HepG2 (cell line): Measurements from ENCODE around the gene NUP85. TPM values are rescaled to one million over a fixed set of nuclear protein-coding genes. Genes with fewer than 3 reads are reported as not detected.

Experiments
- ATAC-seq: fragments of 200-7000 bp; cut with Tn5 transposase; 3 replicates; pipeline ENCODE4 v1.9.1; 2020; ENCODE audit warnings: mild to moderate bottlenecking, moderate library complexity
- BruUV-seq: library from RNA; stranded (reverse); fragments of 400-500 nt; replicated peaks from 2 replicates; lab custom pipeline; 2021; lab: Mats Ljungman, UMichigan
- CTCF ChIA-PET: fragments of 300-600 bp; formaldehyde crosslinking; extraction: SDS; loops from one replicate; lab custom pipeline; 2021; ENCODE audit warnings: low total read pairs, inconsistent platforms, low intra/inter-chr PET ratio; lab: Yijun Ruan, JAX
- POLR2A ChIA-PET: fragments of 350-600 bp; sonication (Branson Sonifier 250); formaldehyde crosslinking; loops from one replicate; lab custom pipeline; 2020; ENCODE audit warnings: antibody characterized with exemption, inconsistent platforms; lab: Yijun Ruan, JAX
- DNase-seq: peaks from one replicate; pipeline ENCODE4 v3.0.0-alpha.2; 2015; ENCODE audit warnings: low spot score
- FAIRE-seq: peaks from 3 replicates; lab custom pipeline; 2011; peaks lifted over from hg19 to GRCh38; lab: Jason Lieb, UNC
- H2AFZ ChIP-seq: one replicate; pipeline ENCODE4 v1.6.1; 2011; ENCODE audit warnings: low read length, inconsistent platforms
- H3K27ac ChIP-seq: fragments of 300-600 bp; 3 replicates; pipeline ENCODE4 v1.8.0; 2011; ENCODE audit warnings: mixed run types, mild to moderate bottlenecking, mixed read lengths, low read length, inconsistent platforms; ENCODE audit not compliant: insufficient read depth; ENCODE audit errors: extremely low read length
- H3K27me3 ChIP-seq, 2 experiments: fragments of 200-600 bp in 1 of 2; 2 replicates in 1 of 2; 3 replicates in 1 of 2; pipeline versions ENCODE4 v1.6.0 to v1.8.0; 2011; ENCODE audit warnings: low read length in 2 of 2, mild to moderate bottlenecking in 2 of 2, moderate library complexity in 2 of 2, inconsistent platforms in 1 of 2; ENCODE audit not compliant: insufficient read depth in 2 of 2, control insufficient read depth in 1 of 2
- H3K36me3 ChIP-seq, 2 experiments: fragments of 200-600 bp in 1 of 2; replicated peaks in 1 of 2; 2 replicates in 1 of 2; 3 replicates in 1 of 2; pipeline versions ENCODE4 v1.5.1 to v1.8.0; 2011; ENCODE audit warnings: low read length in 2 of 2, inconsistent platforms in 1 of 2; ENCODE audit not compliant: insufficient read depth in 2 of 2, control insufficient read depth in 1 of 2
- H3K4me1 ChIP-seq: 2 replicates; pipeline ENCODE4 v1.5.1; 2012; ENCODE audit warnings: low read length, inconsistent platforms; ENCODE audit not compliant: insufficient read depth
- H3K4me2 ChIP-seq: 2 replicates; pipeline ENCODE4 v1.6.0; 2011; ENCODE audit warnings: low read depth, low read length, inconsistent platforms
- H3K4me3 ChIP-seq, 3 experiments: fragments of 200-600 bp in 1 of 3; sonication (generic), shearing (Covaris generic) in 1 of 3; replicated peaks in 1 of 3; 2 replicates each; pipeline ENCODE4 v1.5.1; 2011 to 2016; ENCODE audit warnings: low read length in 3 of 3, inconsistent platforms in 2 of 3, low read depth in 2 of 3, mild to moderate bottlenecking in 2 of 3, control low read depth in 1 of 3, mixed read lengths in 1 of 3; ENCODE audit not compliant: insufficient read depth in 1 of 3
- H3K79me2 ChIP-seq: one replicate; pipeline ENCODE4 v1.6.1; 2011; ENCODE audit warnings: low read length, inconsistent platforms; ENCODE audit not compliant: insufficient read depth
- H3K9ac ChIP-seq: 2 replicates; pipeline ENCODE4 v1.6.0; 2011; ENCODE audit warnings: mild to moderate bottlenecking, low read depth, low read length, inconsistent platforms; ENCODE audit not compliant: insufficient read depth
- H3K9me3 ChIP-seq: 2 replicates; pipeline ENCODE4 v1.5.1; 2012; ENCODE audit warnings: mild to moderate bottlenecking, low read length
- H4K20me1 ChIP-seq: 2 replicates; pipeline ENCODE4 v1.6.0; 2011; ENCODE audit warnings: inconsistent platforms, mild to moderate bottlenecking, low read length, moderate library complexity; ENCODE audit not compliant: insufficient read depth
- CENPX ChIP-seq: sonication (generic); formaldehyde crosslinking; IDR thresholded peaks from 2 replicates; pipeline ENCODE4 v1.9.0; 2021; ENCODE audit warnings: mild to moderate bottlenecking, missing genetic modification reagents, moderate library complexity
- CREB1 ChIP-seq, 2 experiments: fragments of 450-650 bp in 1 of 2; IDR thresholded peaks; 2 replicates each; pipeline ENCODE4 v1.6.1; 2016 to 2017; ENCODE audit warnings: control low read depth in 1 of 2, mild to moderate bottlenecking in 1 of 2, missing compliant biosample characterization in 1 of 2, missing genetic modification characterization in 1 of 2
- DPF2 ChIP-seq: sonication (generic); formaldehyde crosslinking; IDR thresholded peaks from 2 replicates; pipeline ENCODE4 v1.4.0; 2020; ENCODE audit warnings: mild to moderate bottlenecking, low read depth, missing genetic modification reagents, borderline replicate concordance
- FOXA3 ChIP-seq: IDR thresholded peaks from 2 replicates; pipeline ENCODE4 v1.6.1; 2016; ENCODE audit warnings: missing genetic modification reagents, missing compliant biosample characterization
- FOXJ3 ChIP-seq: sonication (generic); formaldehyde crosslinking; IDR thresholded peaks from 2 replicates; pipeline ENCODE4 v1.4.0; 2020; ENCODE audit warnings: missing genetic modification reagents, mild to moderate bottlenecking, borderline replicate concordance
- GATAD2A ChIP-seq: IDR thresholded peaks from 2 replicates; pipeline ENCODE4 v1.6.1; 2016
- HDAC1 ChIP-seq: sonication (generic); formaldehyde crosslinking; IDR thresholded peaks from 2 replicates; pipeline ENCODE4 v1.5.1; 2020; ENCODE audit warnings: mild to moderate bottlenecking, missing genetic modification reagents
- ISL2 ChIP-seq: sonication (generic); formaldehyde crosslinking; IDR thresholded peaks from 2 replicates; pipeline ENCODE4 v1.5.0; 2020; ENCODE audit warnings: missing genetic modification reagents
- KDM2A ChIP-seq: sonication (generic); formaldehyde crosslinking; IDR thresholded peaks from 2 replicates; pipeline ENCODE4 v1.4.0; 2020; ENCODE audit warnings: low read depth, missing genetic modification reagents, borderline replicate concordance
- MIER3 ChIP-seq: IDR thresholded peaks from 2 replicates; pipeline ENCODE4 v1.6.1; 2016; ENCODE audit warnings: missing compliant biosample characterization, borderline replicate concordance
- NCOA2 ChIP-seq: sonication (generic); formaldehyde crosslinking; IDR thresholded peaks from 2 replicates; pipeline ENCODE4 v1.8.0; 2022; ENCODE audit warnings: inconsistent platforms
- SALL1 ChIP-seq: sonication (generic); formaldehyde crosslinking; IDR thresholded peaks from 2 replicates; pipeline ENCODE4 v1.8.0; 2022; ENCODE audit warnings: mild to moderate bottlenecking, missing genetic modification reagents
- SKI ChIP-seq: fragments of 450-650 bp; IDR thresholded peaks from one replicate; pipeline ENCODE4 v1.6.1; 2018; ENCODE audit warnings: mild to moderate bottlenecking; ENCODE audit not compliant: partially characterized antibody
- SOX13 ChIP-seq, 3 experiments: fragments of 450-650 bp in 1 of 3; sonication (generic) in 1 of 3; formaldehyde crosslinking in 1 of 3; IDR thresholded peaks in 2 of 3; conservative IDR thresholded peaks in 1 of 3; 2 replicates each; pipeline versions ENCODE4 v1.5.0 to v1.6.1; 2016 to 2020; ENCODE audit warnings: antibody characterized with exemption in 1 of 3, mild to moderate bottlenecking in 1 of 3, missing compliant biosample characterization in 1 of 3, missing genetic modification reagents in 1 of 3, moderate library complexity in 1 of 3
- SOX5 ChIP-seq: IDR thresholded peaks from 2 replicates; pipeline ENCODE4 v1.6.1; 2016; ENCODE audit warnings: borderline replicate concordance
- U2AF2 ChIP-seq: fragments of 200-400 bp; formaldehyde crosslinking; IDR thresholded peaks from 2 replicates; pipeline ENCODE4 v1.6.1; 2017; ENCODE audit warnings: low read depth, mild to moderate bottlenecking, low read length
- ZNF570 ChIP-seq: sonication (generic); formaldehyde crosslinking; IDR thresholded peaks from 2 replicates; pipeline ENCODE4 v1.4.0; 2020; ENCODE audit warnings: mild to moderate bottlenecking, missing genetic modification reagents, borderline replicate concordance
- WGBS: methylation state at CpG from one replicate; pipeline ENCODE4 v1.1.6; 2017; ENCODE audit warnings: low lambda C conversion rate; 5-methylcytosine and 5-hydroxymethylcytosine counted together
- in situ Hi-C: cut with HindIII; loops from 2 replicates; pipeline ENCODE4 v1.10.0; 2017; ENCODE audit warnings: low pct_unique_long_range_greater_than_20kb; ENCODE audit not compliant: extremely low pct_ligation_motif_present
- intact Hi-C: fragments of 100-400 bp; cut with micrococcal nuclease; formaldehyde crosslinking; loops from one replicate; pipeline ENCODE4 v1.10.0; 2022; ENCODE audit not compliant: unreplicated experiment
- polyA plus RNA-seq, 8 experiments: library from polyadenylated mRNA; depleted of rRNA in 3 of 8; stranded (reverse) in 7 of 8; unstranded in 1 of 8; fragments of >200 nt; fragmentation: Illumina TruSeq in 4 of 8; extraction: Trizol in 4 of 8; gene quantifications; 2 replicates each; pipeline versions ENCODE4 v1.2.1 to v1.2.3, GENCODE V29; 2011 to 2016; ENCODE audit warnings: low read depth in 4 of 8, missing spikeins in 1 of 8, mixed read lengths in 1 of 8; ENCODE audit not compliant: insufficient read depth in 1 of 8
- total RNA-seq, 5 experiments: library from RNA; depleted of rRNA; stranded (reverse); fragments of >200 nt; fragmentation: Illumina TruSeq; extraction: Trizol; gene quantifications; 2 replicates each; pipeline ENCODE4 v1.2.3, GENCODE V29; 2016; ENCODE audit warnings: low read depth in 1 of 5
- TF ChIP-seq, protein P1 (sequence below): IDR thresholded peaks from 2 replicates; pipeline ENCODE4 v1.6.1; 2012; ENCODE audit warnings: low read depth, low read length, improper control_type of control experiment
- TF ChIP-seq, protein P2 (sequence below): sonication (generic); formaldehyde crosslinking; IDR thresholded peaks from 2 replicates; pipeline ENCODE4 v1.5.1; 2020; ENCODE audit warnings: missing genetic modification reagents, mild to moderate bottlenecking, borderline replicate concordance

The NUP85 gene
- total and polyA plus RNA-seq, 2 of the 13 experiments (the other 11 are each of a cell fraction or from before 2014, with no cell fraction given) = 89.1 to 124 TPM

DNA sequence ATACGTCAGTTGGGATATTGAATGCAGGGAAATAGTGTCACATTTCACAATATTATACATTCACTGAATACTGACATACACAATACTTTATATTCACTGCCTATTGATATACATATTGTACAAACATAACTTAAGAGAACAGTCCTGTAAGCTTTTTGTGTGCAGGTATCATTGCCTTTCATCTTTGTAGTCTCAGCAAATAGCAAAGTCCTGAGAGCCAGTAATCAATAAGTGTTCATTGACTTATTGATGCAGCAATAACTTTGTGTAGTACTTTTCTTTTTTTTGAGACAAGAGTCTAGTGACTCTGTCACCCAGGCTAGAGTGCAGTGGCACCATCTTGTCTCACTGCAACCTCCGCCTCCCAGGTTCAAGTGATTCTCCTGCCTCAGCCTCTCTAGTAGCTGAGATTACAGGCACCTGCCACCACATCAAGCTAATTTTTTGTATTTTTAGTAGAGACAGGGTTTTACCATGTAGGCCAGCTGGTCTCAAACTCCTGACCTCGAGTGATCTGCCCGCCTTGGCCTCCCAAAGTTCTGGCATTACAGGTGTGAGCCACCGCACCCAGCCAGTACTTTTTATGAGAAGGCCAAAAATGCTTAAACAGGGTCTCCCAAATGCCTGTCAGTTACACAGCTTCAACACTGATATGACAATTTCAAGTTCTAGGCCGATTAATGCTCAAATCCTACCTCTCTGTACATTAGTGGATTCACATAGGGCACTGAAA, 5.4 kb upstream of the NUP85 start:
- ChIA-PET POLR2A (interaction anchor here (0.6 to 3.2 kb wide), 15 partner anchors 17 to 538 kb away, joined by 3 to 15 read pairs (median 4); partner anchors contain the start of genes ARMC7, JPT1, MRPL58 and NT5C), CTCF (interaction anchor here (1.3 to 1.4 kb wide), 2 partner anchors 68 to 87 kb away, joined by 3 read pairs; partner anchors contain the start of gene NT5C)
- ATAC-seq (peak; percentile 30), FAIRE-seq (no peak), DNase-seq (peak; percentile 53)
- intact Hi-C loops = loop anchor here (5.0 kb wide), 2 partner anchors 48 to 68 kb away; partner anchors contain the start of genes JPT1 and NT5C
- H3K4me1 ChIP-seq = peaks cover 43% of the 10 kb centered on the region
- no peak overlapping the region for H3K9ac ChIP-seq
- H3K4me2 ChIP-seq = peak overlapping the region; percentile 82
- no peaks in the 10 kb centered on the region for H3K36me3 ChIP-seq
- H3K9me3 ChIP-seq = no peaks in the 10 kb centered on the region
- BruUV-seq = no TSS peak
- in situ Hi-C loops = no loop called here
- no peaks in the 10 kb centered on the region for H3K27me3 ChIP-seq
- peak overlapping the region; percentile 68 for H2AFZ ChIP-seq
- WGBS = 43% methylated on average over 6 of the region's 6 CpGs
- H3K27ac ChIP-seq = peak overlapping the region; percentile 62
- H4K20me1 ChIP-seq = no peaks in the 10 kb centered on the region
- peak overlapping the region in 1 of 3 experiments; percentile 59; a peak in 2 of 6 replicates for H3K4me3 ChIP-seq
- no peaks in the 10 kb centered on the region for H3K79me2 ChIP-seq
- TF ChIP-seq FOXJ3 (CRISPR knock-in tag) = peak; percentile 87; the same call in 1 of the 2 replicates
- TF ChIP-seq FOXA3 (CRISPR knock-in tag) = peak; percentile 83
- peak; percentile 87 for TF ChIP-seq SALL1
- peak; percentile 98 for TF ChIP-seq GATAD2A
- 0 out of 2 replicates have a peak, but pooled peaks have one; percentile 17 for TF ChIP-seq CREB1 (IDR thresholded peaks at IDR 0.05)
- TF ChIP-seq CREB1 (CRISPR knock-in tag; IDR thresholded peaks at IDR 0.05) = peak; percentile 72
- peak; percentile 34; the same call in 1 of the 2 replicates for TF ChIP-seq MIER3 (CRISPR knock-in tag)
- TF ChIP-seq, protein P1, sequence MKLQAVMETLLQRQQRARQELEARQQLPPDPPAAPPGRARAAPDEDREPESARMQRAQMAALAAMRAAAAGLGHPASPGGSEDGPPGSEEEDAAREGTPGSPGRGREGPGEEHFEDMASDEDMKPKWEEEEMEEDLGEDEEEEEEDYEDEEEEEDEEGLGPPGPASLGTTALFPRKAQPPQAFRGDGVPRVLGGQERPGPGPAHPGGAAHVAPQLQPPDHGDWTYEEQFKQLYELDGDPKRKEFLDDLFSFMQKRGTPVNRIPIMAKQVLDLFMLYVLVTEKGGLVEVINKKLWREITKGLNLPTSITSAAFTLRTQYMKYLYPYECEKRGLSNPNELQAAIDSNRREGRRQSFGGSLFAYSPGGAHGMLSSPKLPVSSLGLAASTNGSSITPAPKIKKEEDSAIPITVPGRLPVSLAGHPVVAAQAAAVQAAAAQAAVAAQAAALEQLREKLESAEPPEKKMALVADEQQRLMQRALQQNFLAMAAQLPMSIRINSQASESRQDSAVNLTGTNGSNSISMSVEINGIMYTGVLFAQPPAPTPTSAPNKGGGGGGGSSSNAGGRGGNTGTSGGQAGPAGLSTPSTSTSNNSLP = peak; percentile 63
- TF ChIP-seq CENPX (CRISPR knock-in tag) = no peak
- TF ChIP-seq HDAC1 = peak; percentile 66; the same call in 1 of the 2 replicates
- TF ChIP-seq DPF2 (CRISPR knock-in tag) = peak; percentile 59; the same call in 1 of the 2 replicates
- TF ChIP-seq SKI = peak; percentile 22
- no peak for TF ChIP-seq U2AF2
- TF ChIP-seq KDM2A = no peak
- TF ChIP-seq SOX13 (IDR thresholded peaks at IDR 0.05) = no peak
- TF ChIP-seq SOX13 (CRISPR knock-in tag; conservative IDR thresholded peaks at IDR 0.05 in 1 of 2, IDR thresholded peaks at IDR 0.05 in 1 of 2) = peak in 1 of 2 experiments; percentile 75; a peak in 2 of 4 replicates
- peak; percentile 26; the same call in 1 of the 2 replicates for TF ChIP-seq SOX5 (CRISPR knock-in tag)
- no peak for TF ChIP-seq ZNF570 (CRISPR knock-in tag)
- peak; percentile 93 for TF ChIP-seq ISL2 (CRISPR knock-in tag)
- TF ChIP-seq, protein P2, sequence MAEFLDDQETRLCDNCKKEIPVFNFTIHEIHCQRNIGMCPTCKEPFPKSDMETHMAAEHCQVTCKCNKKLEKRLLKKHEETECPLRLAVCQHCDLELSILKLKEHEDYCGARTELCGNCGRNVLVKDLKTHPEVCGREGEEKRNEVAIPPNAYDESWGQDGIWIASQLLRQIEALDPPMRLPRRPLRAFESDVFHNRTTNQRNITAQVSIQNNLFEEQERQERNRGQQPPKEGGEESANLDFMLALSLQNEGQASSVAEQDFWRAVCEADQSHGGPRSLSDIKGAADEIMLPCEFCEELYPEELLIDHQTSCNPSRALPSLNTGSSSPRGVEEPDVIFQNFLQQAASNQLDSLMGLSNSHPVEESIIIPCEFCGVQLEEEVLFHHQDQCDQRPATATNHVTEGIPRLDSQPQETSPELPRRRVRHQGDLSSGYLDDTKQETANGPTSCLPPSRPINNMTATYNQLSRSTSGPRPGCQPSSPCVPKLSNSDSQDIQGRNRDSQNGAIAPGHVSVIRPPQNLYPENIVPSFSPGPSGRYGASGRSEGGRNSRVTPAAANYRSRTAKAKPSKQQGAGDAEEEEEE (CRISPR knock-in tag) = no peak
- TF ChIP-seq NCOA2 (CRISPR knock-in tag) = peak; percentile 67
